GM19467 (cell line): ENCODE data around the gene ERBB2.
"Not testable (repeated sequence)": the region's sequence is repeated elsewhere in the genome, so short reads cannot be mapped to it uniquely, and the experiment has no call there.

Experiments used
- ATAC-seq: cut with Tn5 transposase; IDR thresholded peaks from one replicate; pipeline ENCODE4 v1.9.1; 2021; ENCODE audit warnings: mild to moderate bottlenecking, moderate library complexity; ENCODE audit not compliant: unreplicated experiment

ERBB2 gene

GRCh38 chr17:39756380-39757079, 56.7 kb downstream of the ERBB2 start:
- ATAC-seq, result no peak

GRCh38 chr17:39757176-39757662, 57.4 kb downstream of the ERBB2 start:
- no peak for ATAC-seq

GRCh38 chr17:39757931-39758873, 58.3 kb downstream of the ERBB2 start:
- ATAC-seq, result no peak

GRCh38 chr17:39759204-39759603, 59.3 kb downstream of the ERBB2 start:
- ATAC-seq, result no peak

- ATAC-seq, result no peak
Observed at GRCh38 chr17:39761861-39762496, 62.1 kb downstream of the ERBB2 start.

GRCh38 chr17:39763051-39763820, 63.4 kb downstream of the ERBB2 start:
- no peak for ATAC-seq

GRCh38 chr17:39764171-39764570, 64.3 kb downstream of the ERBB2 start:
- ATAC-seq, result not testable (repeated sequence)

- no peak for ATAC-seq
Observed at GRCh38 chr17:39765175-39765574, 65.3 kb downstream of the ERBB2 start.

GRCh38 chr17:39765766-39766165, 65.9 kb downstream of the ERBB2 start:
- ATAC-seq, result no peak

- no peak for ATAC-seq
Observed at GRCh38 chr17:39767147-39767546, 67.3 kb downstream of the ERBB2 start.

- ATAC-seq, result no peak
Observed at GRCh38 chr17:39769974-39770587, 70.2 kb downstream of the ERBB2 start.

- no peak for ATAC-seq
Observed at GRCh38 chr17:39772415-39772814, 72.6 kb downstream of the ERBB2 start.

GRCh38 chr17:39772987-39773934, 73.4 kb downstream of the ERBB2 start:
- ATAC-seq, result no peak

GRCh38 chr17:39774047-39774446, 74.2 kb downstream of the ERBB2 start:
- no peak for ATAC-seq

GRCh38 chr17:39775031-39775430, 75.2 kb downstream of the ERBB2 start:
- no peak for ATAC-seq

GRCh38 chr17:39776252-39776651, 76.4 kb downstream of the ERBB2 start:
- ATAC-seq, result no peak

- ATAC-seq, result no peak
Observed at GRCh38 chr17:39777534-39778365, 77.9 kb downstream of the ERBB2 start.
